T-helper 2 cell (primary cell): Measurements from ENCODE around the gene CUBN.

Experiments
- DNase-seq, 5 experiments: peaks; one replicate each; pipeline versions ENCODE4 v3.0.0 to v3.0.0-alpha.2; 2012 to 2022

CUBN gene

GRCh38 chr10:16986082-16986405, 143.6 kb downstream of the CUBN start:
- DNase-seq = no peak

DNA sequence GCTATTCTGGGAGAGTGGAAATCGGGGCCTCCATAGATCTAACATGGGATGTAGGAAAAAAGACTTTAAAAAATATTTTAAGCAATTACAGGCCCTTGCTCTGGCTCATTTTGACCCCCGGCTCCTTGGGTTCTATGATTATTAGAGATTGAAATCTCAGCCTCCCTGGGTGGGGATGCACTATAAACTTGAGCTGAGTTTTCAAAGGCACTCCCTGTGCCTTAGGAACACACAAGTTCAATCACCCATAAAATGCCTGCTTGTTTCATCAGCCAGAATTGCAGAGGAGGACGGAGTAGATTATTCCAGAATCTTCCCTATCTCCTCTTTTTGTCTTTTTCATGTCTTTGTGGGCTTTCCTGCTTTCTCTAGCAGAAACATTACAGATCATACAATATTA, 145.4 kb downstream of the CUBN start:
- DNase-seq = no peak

- DNase-seq = no peak
Measured at GRCh38 chr10:16976803-16977202, 152.8 kb downstream of the CUBN start.

DNA sequence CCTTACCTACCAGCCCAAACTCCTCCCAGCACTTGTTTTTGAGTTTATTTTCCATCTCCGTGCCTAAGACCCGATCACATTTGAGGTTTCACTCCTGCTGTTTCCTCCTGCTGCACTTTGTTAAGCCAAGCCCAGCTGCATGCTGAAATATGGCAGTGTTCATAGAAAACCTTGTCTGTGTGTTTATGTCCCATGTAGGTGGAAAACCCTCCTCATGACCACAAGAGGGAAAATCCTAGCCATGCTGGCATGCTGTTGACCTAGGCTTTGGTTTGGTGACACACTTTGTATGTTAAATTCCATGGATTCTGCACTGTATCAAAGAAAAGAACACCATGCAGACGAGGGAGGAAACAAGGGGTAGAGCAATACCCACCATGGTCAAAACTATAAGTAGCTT, 154.4 kb downstream of the CUBN start:
- DNase-seq = no peak

DNA sequence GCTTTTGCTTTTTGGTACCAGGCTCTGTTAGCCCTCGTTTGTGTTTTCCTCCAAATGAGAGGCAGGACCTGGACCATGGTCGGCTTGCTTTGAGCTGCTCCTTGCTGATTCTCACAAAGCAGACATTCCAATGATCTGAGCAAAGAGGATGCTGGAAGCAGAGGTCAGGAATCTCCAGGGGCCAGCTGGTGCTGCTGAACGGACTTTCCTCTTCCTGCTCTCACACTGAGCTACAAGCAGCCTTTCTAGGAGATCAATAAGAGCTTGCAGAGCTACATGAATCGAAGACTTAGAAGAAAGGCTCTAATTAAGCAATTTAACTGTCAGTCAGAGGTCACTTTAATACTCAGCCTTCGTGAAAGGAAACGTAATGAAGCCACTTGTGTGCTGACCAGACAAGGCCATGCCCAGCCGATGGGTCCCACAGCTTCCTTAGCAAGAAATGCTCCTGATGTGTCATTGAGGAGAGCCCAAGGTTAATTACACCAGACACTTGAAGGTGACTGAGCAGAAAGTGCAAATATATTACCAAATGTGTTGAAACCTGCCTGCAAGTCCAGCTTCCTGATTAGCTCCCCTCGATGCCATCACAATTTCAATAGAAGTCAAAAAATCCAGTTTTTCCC, 161.1 kb downstream of the CUBN start:
- DNase-seq = no peak

GRCh38 chr10:16967866-16968415, 161.7 kb downstream of the CUBN start:
- no peak for DNase-seq

DNA sequence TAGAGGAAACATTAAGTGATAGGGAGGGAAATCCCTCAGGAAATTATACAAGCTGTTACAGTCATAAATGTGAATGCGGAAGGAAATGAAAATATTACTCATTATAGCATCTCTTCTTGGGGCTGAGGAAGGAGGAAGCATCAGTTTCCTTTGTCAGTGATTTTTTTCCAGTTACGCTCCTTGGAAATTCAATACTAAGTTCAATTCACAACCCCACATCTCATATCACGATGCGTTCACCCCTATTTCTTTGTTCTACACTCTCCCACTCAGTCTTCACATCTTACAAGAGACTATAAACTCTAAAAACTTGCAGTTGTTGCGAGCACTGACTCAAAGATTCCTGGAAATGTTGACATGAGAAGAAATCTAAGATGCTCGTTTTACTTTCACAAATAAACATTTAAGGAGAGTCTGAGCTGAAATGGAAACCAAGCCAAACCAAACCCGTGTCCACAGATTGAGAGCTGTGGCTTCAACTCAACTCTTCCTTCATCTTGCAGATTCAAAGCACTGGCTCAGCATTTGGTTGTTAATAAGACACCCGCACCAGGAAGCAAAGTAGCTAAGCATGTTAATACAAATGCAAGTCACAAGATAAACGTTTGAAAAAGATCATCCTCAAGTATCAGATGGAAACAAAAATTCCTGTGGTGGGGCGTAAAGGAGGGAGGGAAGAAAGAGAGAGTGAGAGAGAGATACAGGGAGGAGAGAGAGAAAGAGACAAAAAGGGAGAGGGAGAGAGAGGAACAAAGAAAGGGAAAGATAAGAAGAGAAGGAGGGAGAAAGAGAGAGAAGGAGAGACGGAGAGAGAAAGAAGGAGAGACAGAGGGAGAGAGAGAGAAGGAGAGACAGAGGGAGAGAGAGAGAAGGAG, 162.4 kb downstream of the CUBN start:
- DNase-seq = peak in 1 of 5 experiments; percentile 35

- DNase-seq = no peak
Measured at GRCh38 chr10:16965740-16966447, 163.7 kb downstream of the CUBN start.

DNA sequence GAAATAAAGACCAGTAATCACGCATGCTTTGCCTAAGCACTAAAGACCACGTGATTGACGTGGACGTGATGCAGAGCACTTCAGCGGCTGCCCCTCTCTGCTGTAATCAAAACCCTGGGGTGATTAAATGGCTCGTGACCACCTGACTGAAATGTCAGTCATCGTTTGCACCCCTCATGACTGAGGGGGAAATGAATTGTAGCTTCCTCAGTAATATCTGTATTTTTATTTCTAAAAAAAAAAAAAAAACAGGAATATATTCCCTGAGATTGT, 164.3 kb downstream of the CUBN start:
- DNase-seq = no peak

GRCh38 chr10:16964576-16965343, 164.9 kb downstream of the CUBN start:
- DNase-seq = no peak

- DNase-seq = no peak
Measured at GRCh38 chr10:16960551-16960950, 169.1 kb downstream of the CUBN start.

DNA sequence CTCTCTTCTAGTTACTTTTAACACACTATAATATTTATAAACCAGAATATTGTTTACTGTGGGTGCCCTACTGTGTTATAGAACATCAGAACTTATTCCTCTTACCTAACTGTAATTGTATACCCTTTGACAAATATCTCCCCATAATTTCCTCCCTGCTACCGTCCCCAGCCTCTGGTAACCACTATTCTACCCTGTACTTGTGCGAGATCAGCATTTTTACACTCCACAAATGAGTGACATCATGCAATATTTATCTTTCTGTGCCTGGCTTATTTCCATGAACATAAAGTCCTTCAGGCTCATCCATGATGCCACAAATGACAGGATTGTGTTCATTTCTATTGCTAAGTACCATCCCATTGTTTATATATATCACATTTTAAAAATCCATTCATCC, 172.6 kb downstream of the CUBN start:
- DNase-seq = no peak

- no peak for DNase-seq
Measured at GRCh38 chr10:16954280-16955030, 175.2 kb downstream of the CUBN start.

GRCh38 chr10:16953270-16953669, 176.3 kb downstream of the CUBN start:
- DNase-seq = no peak

- peak in 1 of 5 experiments; percentile 19 for DNase-seq
Measured at GRCh38 chr10:16952610-16953009, 177.0 kb downstream of the CUBN start.

- no peak for DNase-seq
Measured at GRCh38 chr10:16952080-16952479, 177.5 kb downstream of the CUBN start.

GRCh38 chr10:16950656-16951601, 178.7 kb downstream of the CUBN start:
- no peak for DNase-seq

- no peak for DNase-seq
Measured at GRCh38 chr10:16949816-16950215, 179.8 kb downstream of the CUBN start.

DNA sequence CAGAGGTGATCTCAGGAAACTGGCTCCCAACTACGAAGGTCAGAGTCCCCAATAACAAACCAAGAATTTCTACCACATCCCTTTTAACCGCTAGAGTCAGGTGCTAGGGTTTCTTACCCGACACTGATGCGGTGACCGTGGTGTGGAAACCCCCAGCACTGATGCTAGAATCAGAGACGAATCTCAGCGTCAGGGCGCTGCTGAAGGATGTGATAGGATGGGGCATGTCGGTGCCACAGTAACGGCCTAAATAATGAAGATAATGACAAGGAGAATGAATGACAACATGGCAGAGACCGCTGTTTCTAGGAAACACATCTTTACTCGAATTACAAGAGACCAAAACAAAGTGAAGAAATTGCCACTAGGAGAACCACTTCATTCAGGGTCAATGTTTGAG, 181.2 kb downstream of the CUBN start:
- DNase-seq = peak in 3 of 5 experiments; percentile 44 to 68 (median 64)

GRCh38 chr10:16947069-16947468, 182.5 kb downstream of the CUBN start:
- no peak for DNase-seq

DNA sequence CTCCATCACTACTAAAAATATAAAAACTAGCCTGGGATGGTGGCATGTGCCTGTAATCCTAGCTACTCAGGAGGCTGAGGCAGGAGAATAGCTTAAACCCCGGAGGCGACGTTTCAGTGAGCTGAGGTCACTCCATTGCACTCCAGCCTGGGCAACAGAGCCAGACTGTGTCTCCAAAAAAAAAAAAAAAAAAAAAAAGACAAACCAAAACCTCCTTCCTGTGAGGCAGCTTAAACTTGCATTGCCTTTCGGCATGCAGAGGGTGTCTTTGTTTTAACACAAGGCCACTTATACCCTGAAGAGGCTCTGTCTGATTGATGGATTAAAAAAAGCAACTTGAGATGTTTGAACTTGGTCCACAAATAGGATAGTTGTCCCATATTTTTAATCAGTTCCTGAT, 184.0 kb downstream of the CUBN start:
- no peak for DNase-seq
